Progenitor cell of endocrine pancreas (in vitro differentiated cells): Measurements from ENCODE around the gene GINS2. TPM values are rescaled to one million over a fixed set of nuclear protein-coding genes. Genes with fewer than 3 reads are reported as not detected.
A peak's percentile ranks its signal among the peaks of the same experiment; 100 is the strongest.

Experiments used
- DNase-seq: peaks from one replicate; pipeline ENCODE4 v3.0.0; 2021; ENCODE audit warnings: low spot score; ENCODE audit not compliant: unreplicated experiment
- H3K27ac Mint-ChIP-seq: 2 replicates; pipeline ENCODE4 v1.8.0; 2021; ENCODE audit warnings: mild to moderate bottlenecking, moderate library complexity, mixed read lengths
- H3K27me3 Mint-ChIP-seq: 2 replicates; pipeline ENCODE4 v1.8.0; 2021; ENCODE audit warnings: mixed read lengths
- H3K36me3 Mint-ChIP-seq: 2 replicates; pipeline ENCODE4 v1.8.0; 2022; ENCODE audit warnings: mixed read lengths; ENCODE audit not compliant: insufficient read depth
- H3K4me1 Mint-ChIP-seq: 2 replicates; pipeline ENCODE4 v1.8.0; 2021; ENCODE audit warnings: low read depth, mixed read lengths
- H3K4me3 Mint-ChIP-seq: 2 replicates; pipeline ENCODE4 v1.8.0; 2021; ENCODE audit warnings: low read depth, mild to moderate bottlenecking, moderate library complexity, mixed read lengths
- H3K9me3 Mint-ChIP-seq: 2 replicates; pipeline ENCODE4 v1.8.0; 2021; ENCODE audit warnings: low read depth, mixed read lengths
- total RNA-seq: library from RNA; stranded (reverse); gene quantifications from 2 replicates; pipeline ENCODE4 v1.2.1, GENCODE V29; 2021
- TF ChIP-seq, protein P1 (sequence below): fragments of 200-600 bp; sonication (generic); IDR thresholded peaks from one replicate; pipeline ENCODE4 v1.5.0; 2021; ENCODE audit warnings: antibody characterized with exemption, mild to moderate bottlenecking; ENCODE audit not compliant: unreplicated experiment

GINS2 gene
- total RNA-seq, 1 donor from 2014 or later = 22.3 TPM

DNA sequence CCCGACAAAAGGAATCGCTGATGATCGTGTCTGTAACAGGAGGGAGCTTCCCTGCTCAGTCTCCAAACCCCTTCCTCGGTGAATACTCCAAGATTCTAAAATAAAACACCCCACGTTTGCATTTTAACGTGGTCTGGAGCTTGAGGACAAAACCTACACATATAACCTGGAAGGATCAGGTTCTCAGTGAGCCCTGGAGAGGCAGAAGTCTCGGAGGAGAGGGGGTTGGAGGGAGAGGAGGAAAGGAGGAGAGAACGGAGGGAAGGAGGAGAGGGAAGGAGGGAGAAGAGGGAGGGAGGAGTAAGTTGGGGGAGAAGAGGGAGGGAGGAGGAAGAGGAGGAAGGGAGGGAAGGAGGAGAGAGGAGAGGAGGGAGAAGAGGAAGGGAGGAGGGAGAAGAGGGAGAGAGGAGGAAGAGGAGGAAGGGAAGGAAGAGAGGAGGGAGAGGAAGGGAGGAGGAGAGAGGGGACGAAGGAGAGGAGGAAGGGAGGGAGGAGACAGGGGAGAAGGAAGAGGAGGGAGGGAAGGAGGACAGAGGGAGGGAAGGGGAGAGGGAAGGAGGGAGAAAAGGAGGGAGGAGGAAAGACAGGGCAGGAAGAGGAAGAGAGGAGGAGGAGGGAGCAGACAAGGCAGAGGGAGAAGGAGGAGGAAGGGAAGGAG, 27.4 kb upstream of the GINS2 start:
- TF ChIP-seq, protein P1, sequence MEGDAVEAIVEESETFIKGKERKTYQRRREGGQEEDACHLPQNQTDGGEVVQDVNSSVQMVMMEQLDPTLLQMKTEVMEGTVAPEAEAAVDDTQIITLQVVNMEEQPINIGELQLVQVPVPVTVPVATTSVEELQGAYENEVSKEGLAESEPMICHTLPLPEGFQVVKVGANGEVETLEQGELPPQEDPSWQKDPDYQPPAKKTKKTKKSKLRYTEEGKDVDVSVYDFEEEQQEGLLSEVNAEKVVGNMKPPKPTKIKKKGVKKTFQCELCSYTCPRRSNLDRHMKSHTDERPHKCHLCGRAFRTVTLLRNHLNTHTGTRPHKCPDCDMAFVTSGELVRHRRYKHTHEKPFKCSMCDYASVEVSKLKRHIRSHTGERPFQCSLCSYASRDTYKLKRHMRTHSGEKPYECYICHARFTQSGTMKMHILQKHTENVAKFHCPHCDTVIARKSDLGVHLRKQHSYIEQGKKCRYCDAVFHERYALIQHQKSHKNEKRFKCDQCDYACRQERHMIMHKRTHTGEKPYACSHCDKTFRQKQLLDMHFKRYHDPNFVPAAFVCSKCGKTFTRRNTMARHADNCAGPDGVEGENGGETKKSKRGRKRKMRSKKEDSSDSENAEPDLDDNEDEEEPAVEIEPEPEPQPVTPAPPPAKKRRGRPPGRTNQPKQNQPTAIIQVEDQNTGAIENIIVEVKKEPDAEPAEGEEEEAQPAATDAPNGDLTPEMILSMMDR = no peak
- no peak for DNase-seq
- Mint-ChIP-seq H3K4me3 (no peak overlapping the region), H3K4me1 (peaks cover 5% of the 10 kb centered on the region), H3K9me3 (no peaks in the 10 kb centered on the region), H3K27ac (no peak overlapping the region), H3K27me3 (peaks cover 17% of the 10 kb centered on the region), H3K36me3 (peaks cover 2% of the 10 kb centered on the region)

DNA sequence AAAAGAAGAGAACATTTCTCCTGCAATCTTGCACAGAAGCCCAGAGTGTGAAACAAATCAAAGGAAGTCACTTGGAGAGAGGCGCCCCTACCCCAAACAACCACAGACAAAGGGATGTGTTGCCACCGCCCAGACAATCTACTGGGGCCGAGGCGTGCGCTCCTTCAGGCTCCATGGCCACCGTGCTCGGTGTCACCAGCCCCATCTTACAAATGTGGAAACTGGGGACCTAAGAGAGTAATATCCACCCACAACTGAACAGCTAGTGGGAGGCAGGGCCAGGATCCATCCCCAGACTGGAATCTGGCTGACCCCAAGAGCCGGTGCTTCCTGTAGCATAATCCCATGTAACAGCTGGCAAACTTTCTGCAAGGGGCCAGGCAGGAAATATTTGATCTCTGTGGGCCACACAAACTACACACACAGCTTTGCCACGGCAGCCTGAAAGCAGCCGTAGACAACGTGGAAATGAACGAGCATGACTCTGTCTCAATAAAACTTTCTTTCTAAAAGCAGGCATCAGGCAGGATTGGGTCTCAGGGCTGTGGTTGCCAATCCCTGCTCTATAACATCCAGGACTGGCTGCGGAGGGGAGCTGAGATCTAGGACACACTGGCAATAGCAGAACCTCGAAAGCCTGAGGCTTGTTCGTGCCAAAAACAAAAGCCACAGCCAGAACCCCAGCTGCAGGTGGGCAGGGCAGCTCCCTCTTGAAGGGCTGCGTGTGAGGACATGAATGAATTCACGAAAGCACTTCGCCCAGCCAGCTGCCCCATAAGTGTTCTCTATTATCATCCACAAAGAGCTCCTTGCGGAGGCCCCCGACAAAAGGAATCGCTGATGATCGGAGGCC, 26.6 kb upstream of the GINS2 start:
- peaks cover 8% of the 10 kb centered on the region for H3K4me1 Mint-ChIP-seq
- TF ChIP-seq, protein P1 = no peak
- no peaks in the 10 kb centered on the region for H3K9me3 Mint-ChIP-seq
- peaks cover 17% of the 10 kb centered on the region for H3K27me3 Mint-ChIP-seq
- peaks cover 2% of the 10 kb centered on the region for H3K36me3 Mint-ChIP-seq
- no peak overlapping the region for H3K27ac Mint-ChIP-seq
- DNase-seq = no peak
- no peak overlapping the region for H3K4me3 Mint-ChIP-seq

DNA sequence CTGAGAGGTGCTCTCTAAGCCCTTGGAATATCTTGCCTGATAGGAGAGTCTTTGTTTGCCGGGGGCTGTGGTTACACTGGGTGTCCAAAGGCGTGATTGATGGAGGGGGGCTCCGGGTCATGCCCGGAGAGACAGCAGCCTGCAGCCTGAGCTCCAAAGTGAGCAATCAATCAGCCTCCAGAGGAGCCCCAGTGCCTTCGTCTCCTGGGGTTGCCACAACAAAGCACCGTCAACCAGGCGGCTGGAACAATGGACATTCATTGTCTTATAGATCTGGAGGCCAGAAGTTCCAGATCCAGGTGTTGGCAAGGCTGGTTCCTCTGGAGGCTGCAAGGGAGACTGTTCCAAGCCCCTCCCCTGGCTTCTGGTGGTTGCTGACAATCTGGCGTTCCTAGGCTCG, 24.0 kb upstream of the GINS2 start:
- no peak for DNase-seq
- H3K27ac Mint-ChIP-seq = no peak overlapping the region
- H3K27me3 Mint-ChIP-seq = peaks cover 16% of the 10 kb centered on the region
- TF ChIP-seq, protein P1 = no peak
- H3K36me3 Mint-ChIP-seq = peaks cover 2% of the 10 kb centered on the region
- H3K9me3 Mint-ChIP-seq = no peaks in the 10 kb centered on the region
- H3K4me1 Mint-ChIP-seq = peaks cover 16% of the 10 kb centered on the region
- H3K4me3 Mint-ChIP-seq = no peak overlapping the region

DNA sequence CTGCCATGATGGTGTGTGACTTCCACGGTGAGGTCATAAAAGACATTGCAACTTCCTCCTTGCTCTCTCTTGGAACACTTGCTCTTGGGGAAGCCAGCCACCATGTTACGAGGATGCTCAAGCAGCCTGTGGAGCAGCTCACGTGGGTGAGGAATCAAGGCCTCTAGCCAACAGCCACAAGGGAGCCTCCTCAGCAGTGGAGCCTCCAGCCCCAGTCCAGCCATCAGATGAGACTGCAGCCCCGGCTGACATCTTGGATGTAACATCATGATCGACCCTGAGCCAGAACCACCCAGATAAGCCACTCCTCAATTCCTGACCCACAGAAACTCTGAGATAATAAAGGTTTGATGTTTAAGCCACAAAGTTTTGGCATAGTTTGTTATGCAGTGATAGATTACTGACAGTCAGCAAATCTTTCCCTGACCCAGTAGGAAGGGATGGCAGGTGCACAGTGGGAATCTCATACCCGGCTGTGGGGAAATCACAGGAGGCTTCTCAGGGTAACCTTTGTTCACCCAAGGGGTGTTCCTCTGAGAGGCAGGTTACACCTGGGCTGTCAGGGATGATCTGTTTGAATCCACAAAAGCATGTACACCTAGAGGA, 23.3 kb upstream of the GINS2 start:
- Mint-ChIP-seq H3K9me3 (no peaks in the 10 kb centered on the region), H3K4me3 (no peak overlapping the region), H3K4me1 (peaks cover 16% of the 10 kb centered on the region), H3K27me3 (peaks cover 14% of the 10 kb centered on the region), H3K27ac (peak overlapping the region; percentile 29), H3K36me3 (peaks cover 2% of the 10 kb centered on the region)
- TF ChIP-seq, protein P1 = no peak
- no peak for DNase-seq

DNA sequence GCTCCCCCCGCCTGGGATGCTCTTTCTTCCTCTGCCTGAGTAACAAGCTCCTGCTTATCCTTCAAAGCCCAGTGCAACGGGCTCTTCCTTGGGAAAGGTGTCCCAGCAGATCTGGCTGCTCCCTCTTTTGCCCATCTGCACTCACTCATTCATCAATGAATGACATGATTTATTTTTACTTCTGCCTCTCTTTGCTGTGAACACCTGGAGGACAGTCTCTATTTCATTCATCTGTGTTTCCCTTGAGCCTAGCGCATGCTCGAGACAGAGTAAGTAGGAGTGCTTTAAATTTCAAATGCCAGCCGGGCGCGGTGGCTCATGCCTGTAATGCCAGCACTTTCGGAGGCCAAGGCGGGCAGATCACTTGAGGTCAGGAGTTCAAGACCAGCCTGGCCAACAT, 22.0 kb upstream of the GINS2 start:
- Mint-ChIP-seq H3K4me3 (no peak overlapping the region), H3K4me1 (peaks cover 16% of the 10 kb centered on the region), H3K27me3 (peaks cover 9% of the 10 kb centered on the region), H3K36me3 (peaks cover 2% of the 10 kb centered on the region), H3K9me3 (no peaks in the 10 kb centered on the region), H3K27ac (no peak overlapping the region)
- no peak for DNase-seq
- TF ChIP-seq, protein P1 = no peak
